Putamen (tissue), 1 donor: ENCODE data around the gene TTLL11.

Experiments
- DNase-seq: peaks from one replicate; pipeline ENCODE4 v3.0.0-alpha.2; 2016; ENCODE audit warnings: low spot score

Gene TTLL11

GRCh38 chr9:122110100-122110833 lies 17.2 kb upstream of the TTLL11 start:
- DNase-seq = no peak

DNA sequence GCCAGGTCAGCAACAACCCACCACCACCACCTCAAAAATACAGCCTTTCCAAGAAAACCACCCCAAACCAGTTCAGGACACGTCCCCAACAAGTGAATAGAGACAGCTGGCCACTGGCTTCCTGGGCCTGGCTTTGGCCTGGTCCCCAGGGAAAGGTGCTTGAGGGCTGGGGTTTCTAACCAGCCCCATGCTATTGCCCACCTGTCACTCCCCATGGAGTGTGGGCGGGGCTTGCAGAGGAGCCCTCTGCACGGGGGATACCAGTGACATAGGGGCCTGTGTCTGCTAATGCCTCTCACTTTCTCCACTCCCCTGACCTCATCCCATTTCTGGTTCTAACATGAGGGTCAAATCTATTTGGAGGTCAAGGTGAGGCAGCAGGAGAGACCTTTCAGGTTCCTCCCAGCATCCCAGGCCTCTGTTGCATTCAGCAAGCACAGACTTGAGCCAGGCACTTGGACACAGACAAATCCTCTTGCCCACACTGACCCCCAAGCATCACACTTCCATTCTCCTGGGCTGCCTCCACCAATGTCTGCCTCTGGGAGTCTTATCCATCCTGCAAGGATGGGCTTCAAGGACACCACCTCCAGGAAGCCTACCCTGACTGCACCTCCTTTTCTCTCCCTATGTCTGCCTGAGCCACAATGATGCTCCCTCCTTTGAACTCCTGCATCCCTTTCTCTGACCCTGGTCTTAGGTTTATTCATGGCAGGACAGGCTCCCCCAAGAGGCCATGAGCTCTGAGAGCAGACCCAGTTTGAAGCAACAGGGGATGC lies 16.1 kb upstream of the TTLL11 start:
- DNase-seq = no peak

GRCh38 chr9:122107291-122107805 lies 14.2 kb upstream of the TTLL11 start:
- no peak for DNase-seq

DNA sequence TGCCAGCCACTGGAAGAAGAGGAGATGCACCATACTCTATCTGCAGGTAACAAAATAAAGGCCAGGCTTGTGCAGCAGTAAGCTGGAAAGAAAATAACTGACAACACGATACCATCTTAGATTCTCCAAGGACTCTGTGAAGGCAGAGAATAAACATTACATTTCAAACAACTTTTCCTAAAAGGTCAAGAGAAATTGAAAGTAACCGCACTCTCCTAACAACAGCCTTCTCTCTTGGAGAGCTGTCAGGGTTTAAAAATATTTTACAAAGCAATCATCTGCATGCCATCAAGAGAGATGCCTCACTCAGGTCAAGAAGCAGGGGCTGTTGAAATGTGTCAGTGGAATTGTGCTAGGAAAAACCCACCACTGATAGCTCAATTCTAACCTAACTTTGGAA lies 13.5 kb upstream of the TTLL11 start:
- no peak for DNase-seq

DNA sequence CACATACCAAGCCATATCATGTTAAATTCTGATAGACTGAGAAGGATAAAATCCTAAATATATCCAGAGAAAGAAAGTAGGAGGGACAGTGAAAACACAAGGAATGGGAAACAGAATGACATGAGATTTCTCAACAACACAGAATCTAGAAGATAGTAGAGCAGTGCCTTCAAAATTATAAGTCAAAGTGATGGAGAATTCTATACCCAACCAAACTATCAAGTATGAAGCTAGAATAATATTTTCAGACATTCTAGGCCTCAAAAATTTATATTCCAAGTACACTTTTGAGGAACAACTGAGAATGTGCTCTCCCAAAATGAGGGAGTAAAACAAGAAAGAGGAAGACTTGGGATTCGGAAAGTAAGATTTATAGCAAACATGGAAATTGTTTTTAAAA lies 10.9 kb upstream of the TTLL11 start:
- no peak for DNase-seq

- no peak for DNase-seq
Observed at GRCh38 chr9:122102156-122102555, 9.0 kb upstream of the TTLL11 start.

- DNase-seq = no peak
Observed at GRCh38 chr9:122100756-122101155, 7.6 kb upstream of the TTLL11 start.

DNA sequence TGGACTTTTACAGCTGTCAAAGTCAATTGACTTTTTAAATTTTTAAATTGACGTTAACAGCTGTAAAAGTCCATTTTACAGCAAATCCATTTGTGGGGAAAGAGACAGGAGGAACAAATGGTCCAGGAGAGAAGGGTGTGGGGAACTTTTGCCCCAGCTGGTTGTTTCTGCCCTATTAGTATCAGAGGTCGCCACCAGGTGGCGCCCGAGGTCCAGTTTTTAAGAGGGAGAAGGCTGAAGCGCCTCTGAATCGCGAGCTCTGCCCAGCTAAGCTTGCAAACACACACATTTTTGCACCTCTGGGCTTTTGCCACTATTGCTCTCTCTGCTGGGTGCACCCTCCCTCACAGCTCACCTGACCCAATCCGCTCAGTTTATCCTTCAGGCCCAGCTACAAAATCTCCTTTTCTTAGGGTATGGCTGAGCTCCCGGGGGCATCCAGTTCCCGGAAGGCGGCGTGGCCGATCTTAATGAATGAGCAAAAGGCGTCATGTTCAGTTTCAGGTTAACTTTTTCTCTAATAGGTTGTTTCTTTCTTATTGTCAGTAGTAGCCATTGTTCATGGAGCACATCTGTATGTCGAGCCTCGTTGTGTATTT lies 6.3 kb upstream of the TTLL11 start:
- DNase-seq = peak; percentile 83

DNA sequence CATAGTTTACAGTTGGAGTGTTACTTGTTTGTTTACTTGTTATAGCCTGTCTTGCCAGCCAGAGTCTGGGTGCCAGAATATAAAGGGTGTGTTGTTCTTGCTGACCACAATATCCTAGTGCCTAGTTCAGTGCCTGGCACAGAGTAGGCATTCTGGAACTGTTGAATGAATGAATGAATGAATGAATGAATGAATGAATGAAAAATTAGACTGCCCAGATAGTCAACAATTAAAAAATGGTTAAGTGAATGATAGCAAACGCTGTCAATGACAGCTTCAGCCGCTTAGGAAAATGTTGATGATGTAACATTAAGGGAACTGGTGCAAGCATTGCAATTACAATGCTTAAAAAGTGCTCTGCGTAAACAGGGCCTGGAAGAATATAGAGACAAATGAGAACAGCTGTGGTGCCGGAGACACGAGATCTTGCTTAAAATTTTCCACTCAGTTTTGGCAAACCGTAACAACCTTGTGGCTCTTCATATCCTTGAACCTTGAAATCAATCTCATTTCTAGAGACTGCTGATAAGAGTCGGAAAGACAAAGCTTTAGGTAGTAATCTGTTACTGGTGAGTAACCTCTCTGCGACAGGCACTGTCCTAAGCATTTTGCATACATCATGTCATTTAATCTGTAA lies 4.7 kb upstream of the TTLL11 start:
- no peak for DNase-seq

DNA sequence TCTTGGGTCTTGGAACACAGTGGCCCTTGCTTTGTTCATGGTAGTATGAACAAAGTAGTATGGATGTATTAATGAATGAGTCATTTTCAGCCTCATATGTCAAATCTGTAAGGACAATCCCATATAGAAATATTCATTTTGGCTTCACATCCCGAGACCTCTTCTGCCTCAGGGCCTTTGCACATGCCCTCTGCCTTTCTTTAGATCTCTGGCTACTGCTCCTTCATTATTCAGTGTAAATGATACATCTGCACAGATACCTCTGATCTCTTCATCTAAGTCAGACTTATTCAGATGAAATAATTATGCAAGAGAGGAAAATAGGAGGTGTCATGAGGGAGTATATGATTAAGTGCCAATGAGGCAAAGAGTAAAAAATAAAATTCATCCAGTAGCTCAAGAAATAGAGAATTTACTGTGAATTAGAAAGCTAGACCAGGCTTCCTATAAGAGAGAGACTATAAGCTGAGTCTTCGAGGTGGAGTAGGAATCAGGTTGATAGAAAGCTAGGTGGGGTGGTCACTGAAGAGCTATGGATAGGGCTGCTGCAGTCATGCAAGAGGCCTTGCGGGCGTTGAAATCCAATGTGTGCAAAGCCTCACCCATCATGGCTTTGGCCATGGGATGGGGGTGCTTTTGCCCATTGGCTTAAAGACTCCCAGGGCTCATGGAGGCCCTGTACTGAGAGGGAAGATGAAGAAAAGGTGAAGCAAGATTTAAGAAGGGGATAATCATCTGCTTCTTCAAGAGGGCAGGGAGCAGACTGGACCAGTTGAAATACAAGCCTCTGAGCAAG lies 3.7 kb upstream of the TTLL11 start:
- DNase-seq = no peak

DNA sequence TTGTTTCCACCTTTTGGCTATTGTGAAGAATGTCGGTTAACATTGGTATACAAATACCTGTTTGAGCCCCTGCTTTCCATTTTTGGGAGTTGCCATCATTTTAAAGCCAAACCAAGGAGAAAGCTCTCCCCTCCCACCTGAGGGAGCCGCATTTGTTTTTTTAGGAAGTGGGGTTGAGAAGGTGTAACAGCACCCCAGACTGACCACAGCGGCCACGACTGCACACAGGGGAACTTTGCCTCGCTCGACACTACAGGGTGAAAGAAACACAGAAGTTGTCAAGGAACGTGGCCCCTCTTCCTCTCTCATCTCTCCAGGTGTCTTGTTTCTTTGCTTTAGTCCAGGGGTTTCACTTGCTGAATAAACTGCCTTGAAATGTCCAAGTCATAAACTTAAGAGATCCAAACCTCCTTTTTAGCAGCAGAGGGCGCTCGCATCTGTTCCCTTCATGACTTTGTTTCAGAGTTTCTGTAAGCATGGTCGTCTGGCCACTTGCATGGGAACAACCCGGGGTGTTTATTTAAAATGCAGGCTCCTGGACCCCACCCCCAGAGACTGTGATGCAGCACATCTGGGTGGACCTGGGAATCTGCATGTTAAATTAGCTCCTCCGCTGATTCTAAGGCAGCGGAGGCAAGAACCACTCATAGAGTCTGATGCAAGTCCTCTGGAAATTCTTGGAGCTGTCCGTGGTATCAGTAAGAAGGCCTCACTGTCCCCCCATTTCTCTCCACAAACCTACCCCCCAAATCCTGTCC lies 2.1 kb upstream of the TTLL11 start:
- no peak for DNase-seq

GRCh38 chr9:122091682-122092592 lies 1.2 kb downstream of the TTLL11 start:
- no peak for DNase-seq

GRCh38 chr9:122090981-122091380 lies 2.1 kb downstream of the TTLL11 start:
- DNase-seq = no peak

DNA sequence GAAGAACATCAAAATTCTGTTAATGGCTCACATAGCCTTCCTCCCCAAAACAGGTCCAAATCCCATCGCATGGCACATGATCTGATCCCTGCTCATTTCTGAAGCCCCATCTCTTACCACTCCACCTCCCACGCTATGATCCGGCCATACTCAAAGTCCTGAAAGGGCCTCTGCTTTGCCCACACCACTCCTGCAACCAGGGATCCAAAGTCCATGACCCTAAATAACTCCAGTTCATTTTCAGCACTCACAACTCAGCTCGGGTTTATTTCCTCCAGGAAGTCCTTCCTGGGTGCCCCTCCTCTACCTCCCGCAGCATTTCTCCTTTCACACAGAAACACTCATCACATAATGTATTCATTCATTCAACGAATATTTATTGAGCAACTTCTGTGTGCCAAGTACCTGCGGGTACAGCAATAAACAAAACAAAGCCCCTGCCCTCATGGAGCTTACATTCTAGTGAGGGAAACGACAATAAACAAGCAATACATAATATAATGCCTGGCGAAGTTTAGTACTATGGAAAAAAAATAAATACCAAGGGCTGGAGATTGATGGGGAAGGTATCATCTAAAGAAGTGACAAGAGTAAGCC lies 2.7 kb downstream of the TTLL11 start:
- no peak for DNase-seq

DNA sequence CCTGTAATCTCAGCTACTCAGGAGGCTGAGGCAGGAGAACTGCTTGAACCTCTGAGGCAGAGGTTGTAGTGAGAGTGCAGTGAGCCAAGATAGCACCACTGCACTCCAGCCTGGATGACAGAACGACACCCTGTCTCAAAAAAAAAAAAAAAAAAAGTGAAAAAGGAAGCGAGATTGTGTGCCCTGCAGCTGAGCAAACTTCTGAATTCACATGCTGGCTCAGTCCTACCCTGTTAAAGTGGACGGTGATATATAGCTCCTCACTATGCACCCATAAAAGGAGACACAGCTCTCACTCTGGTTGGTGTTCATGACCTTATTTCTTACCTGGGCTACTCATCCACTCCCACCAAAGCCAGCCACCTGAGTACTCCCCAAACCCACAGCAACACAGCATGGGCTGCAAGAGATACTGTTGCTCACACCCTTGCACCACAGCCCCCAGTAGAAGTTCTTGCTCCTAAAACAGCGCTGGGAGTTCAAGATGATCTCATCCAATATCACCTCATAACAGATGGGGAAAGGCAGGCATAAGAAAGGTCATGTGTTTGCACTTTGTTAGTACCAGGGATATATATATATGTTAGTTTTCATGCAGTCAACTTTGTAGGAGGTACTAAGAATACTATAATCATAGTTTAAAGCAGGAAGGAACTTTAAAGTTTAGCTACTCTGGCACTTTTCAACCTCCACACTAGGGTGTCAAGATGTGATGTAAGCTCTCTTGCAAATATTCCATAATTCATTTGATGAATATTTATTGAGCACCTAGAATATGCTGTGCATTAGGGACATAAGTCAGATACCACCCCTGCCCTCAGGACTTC lies 4.0 kb downstream of the TTLL11 start:
- DNase-seq = peak; percentile 66

- DNase-seq = peak; percentile 68
Observed at GRCh38 chr9:122087406-122088200, 5.5 kb downstream of the TTLL11 start.

- DNase-seq = no peak
Observed at GRCh38 chr9:122086873-122087272, 6.2 kb downstream of the TTLL11 start.

GRCh38 chr9:122085260-122085659 lies 7.8 kb downstream of the TTLL11 start:
- no peak for DNase-seq
